OCI-LY7 (cell line): Measurements from ENCODE around the gene TAP1. TPM values are rescaled to one million over a fixed set of nuclear protein-coding genes. Genes with fewer than 3 reads are reported as not detected.
"Not testable (repeated sequence)": the region's sequence is repeated elsewhere in the genome, so short reads cannot be mapped to it uniquely, and the experiment has no call there.

Source experiments
- BruUV-seq: library from RNA; stranded (reverse); fragments of 400-500 nt; replicated peaks from 2 replicates; lab custom pipeline; 2021; lab: Mats Ljungman, UMichigan
- CTCF ChIA-PET: fragments of 300-600 bp; sonication (Branson Sonifier 250); formaldehyde crosslinking; loops from one replicate; lab custom pipeline; 2022; ENCODE audit warnings: antibody characterized with exemption; ENCODE audit not compliant: unreplicated experiment; lab: Charles Lee
- POLR2A ChIA-PET: fragments of 300-600 bp; sonication (Branson Sonifier 250); formaldehyde crosslinking; loops from one replicate; lab custom pipeline; 2022; ENCODE audit warnings: antibody characterized with exemption; lab: Charles Lee
- DNase-seq: peaks from one replicate; pipeline ENCODE4 v3.0.0-alpha.2; 2015; ENCODE audit warnings: low spot score
- H2AFZ ChIP-seq: fragments of 200-600 bp; sonication (generic), shearing (Covaris generic); 2 replicates; pipeline ENCODE4 v1.6.1; 2014; ENCODE audit warnings: mild to moderate bottlenecking, antibody characterized with exemption, low read length, moderate library complexity
- H3K27ac ChIP-seq: fragments of 200-600 bp; sonication (generic); 2 replicates; pipeline ENCODE4 v1.5.1; 2014; ENCODE audit warnings: mixed run types, low read depth, mild to moderate bottlenecking, moderate library complexity, low read length, inconsistent platforms; ENCODE audit not compliant: poor library complexity, severe bottlenecking
- H3K36me3 ChIP-seq: fragments of 200-600 bp; sonication (generic); 2 replicates; pipeline ENCODE4 v1.6.1; 2014; ENCODE audit warnings: mild to moderate bottlenecking, antibody characterized with exemption, low read length, moderate library complexity, mixed read lengths; ENCODE audit not compliant: insufficient read depth
- H3K4me1 ChIP-seq: fragments of 200-600 bp; sonication (generic); 2 replicates; pipeline ENCODE4 v1.5.1; 2014; ENCODE audit warnings: mild to moderate bottlenecking, low read length; ENCODE audit not compliant: insufficient read depth, poor library complexity, severe bottlenecking
- H3K4me2 ChIP-seq: fragments of 200-600 bp; sonication (generic); 2 replicates; pipeline ENCODE4 v1.6.1; 2014; ENCODE audit warnings: mild to moderate bottlenecking, low read length
- H3K4me3 ChIP-seq: fragments of 200-600 bp; sonication (generic); 2 replicates; pipeline ENCODE4 v1.5.1; 2014; ENCODE audit warnings: mild to moderate bottlenecking, low read depth, low read length; ENCODE audit not compliant: poor library complexity, severe bottlenecking
- H3K79me2 ChIP-seq: fragments of 200-600 bp; sonication (generic); 2 replicates; pipeline ENCODE4 v1.6.1; 2016; ENCODE audit warnings: low read depth, mild to moderate bottlenecking, low read length, moderate library complexity, mixed read lengths; ENCODE audit not compliant: insufficient read depth
- H3K9me2 ChIP-seq: fragments of 200-600 bp; sonication (generic); 2 replicates; pipeline ENCODE4 v1.6.1; 2016; ENCODE audit warnings: mild to moderate bottlenecking, low read length, mixed read lengths; ENCODE audit not compliant: insufficient read depth
- H3K9me3 ChIP-seq: fragments of 200-600 bp; sonication (generic); 2 replicates; pipeline ENCODE4 v1.6.1; 2014; ENCODE audit warnings: mild to moderate bottlenecking, mixed run types, low read length, mixed read lengths
- H4K20me1 ChIP-seq: fragments of 200-600 bp; sonication (generic); 2 replicates; pipeline ENCODE4 v1.6.1; 2014; ENCODE audit warnings: mild to moderate bottlenecking, antibody characterized with exemption, low read length, moderate library complexity, mixed read lengths; ENCODE audit not compliant: insufficient read depth
- EZH2phosphoT487 ChIP-seq: fragments of 200-600 bp; sonication (generic); IDR thresholded peaks from 2 replicates; pipeline ENCODE4 v1.6.1; 2018; ENCODE audit warnings: low read depth, borderline replicate concordance, mild to moderate bottlenecking, mixed run types, antibody characterized with exemption, low read length, moderate library complexity, mixed read lengths
- intact Hi-C: fragments of 100-400 bp; cut with micrococcal nuclease; formaldehyde crosslinking; loops from one replicate; pipeline ENCODE4 v1.10.0; 2022; ENCODE audit not compliant: unreplicated experiment
- total RNA-seq, 2 experiments: library from RNA; depleted of rRNA in 1 of 2; stranded (reverse); fragments of >200 nt in 1 of 2; shearing (Covaris generic) in 1 of 2; gene quantifications; 2 replicates each; pipeline ENCODE4 v1.2.3, GENCODE V29; 2014 to 2022
- TF ChIP-seq, protein P1 (sequence below): fragments of 200-600 bp; sonication (generic); conservative IDR thresholded peaks from 2 replicates; pipeline ENCODE4 v1.5.1; 2014; ENCODE audit warnings: mild to moderate bottlenecking, antibody characterized with exemption, low read length, moderate library complexity, mixed read lengths

The TAP1 gene
- total RNA-seq, 2 experiments from 2014 or later = 66.3 to 85.9 TPM

DNA sequence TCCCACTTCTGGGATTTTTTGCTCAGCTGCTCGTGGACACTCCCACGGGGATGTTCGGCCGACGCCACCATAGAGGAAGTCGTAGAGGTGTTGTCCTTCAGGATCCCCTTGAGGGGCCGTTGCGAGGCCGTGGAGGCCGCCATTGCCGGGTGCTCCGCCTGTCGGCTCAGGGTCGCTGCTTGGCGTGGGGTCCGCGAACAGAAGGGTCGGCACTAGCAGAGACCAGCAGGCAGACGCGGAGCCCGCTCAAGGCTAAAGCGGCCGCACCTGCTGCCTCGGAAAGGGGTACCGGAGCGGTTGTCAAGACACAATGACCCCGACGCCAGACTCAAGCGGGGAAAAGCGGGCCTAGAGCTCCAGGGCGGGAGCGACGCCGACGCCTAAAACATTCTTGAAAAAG is 26.2 kb upstream of the TAP1 start:
- Histone ChIP-seq H3K4me2 (no peak overlapping the region), H3K9me2 (no peaks in the 10 kb centered on the region), H3K36me3 (no peaks in the 10 kb centered on the region), H3K4me3 (no peak overlapping the region), H3K9me3 (no peaks in the 10 kb centered on the region), H2AFZ (no peak overlapping the region), H3K4me1 (peaks cover 9% of the 10 kb centered on the region), H3K79me2 (no peaks in the 10 kb centered on the region), H4K20me1 (no peaks in the 10 kb centered on the region), H3K27ac (no peak overlapping the region)
- no peak for DNase-seq
- intact Hi-C loops = no loop called here
- POLR2A ChIA-PET = interaction anchor here (1.0 kb wide), 1 partner anchor 53 kb away, joined by 3 read pairs; no protein-coding TSS in a partner anchor
- BruUV-seq = no TSS peak
- TF ChIP-seq, protein P1, sequence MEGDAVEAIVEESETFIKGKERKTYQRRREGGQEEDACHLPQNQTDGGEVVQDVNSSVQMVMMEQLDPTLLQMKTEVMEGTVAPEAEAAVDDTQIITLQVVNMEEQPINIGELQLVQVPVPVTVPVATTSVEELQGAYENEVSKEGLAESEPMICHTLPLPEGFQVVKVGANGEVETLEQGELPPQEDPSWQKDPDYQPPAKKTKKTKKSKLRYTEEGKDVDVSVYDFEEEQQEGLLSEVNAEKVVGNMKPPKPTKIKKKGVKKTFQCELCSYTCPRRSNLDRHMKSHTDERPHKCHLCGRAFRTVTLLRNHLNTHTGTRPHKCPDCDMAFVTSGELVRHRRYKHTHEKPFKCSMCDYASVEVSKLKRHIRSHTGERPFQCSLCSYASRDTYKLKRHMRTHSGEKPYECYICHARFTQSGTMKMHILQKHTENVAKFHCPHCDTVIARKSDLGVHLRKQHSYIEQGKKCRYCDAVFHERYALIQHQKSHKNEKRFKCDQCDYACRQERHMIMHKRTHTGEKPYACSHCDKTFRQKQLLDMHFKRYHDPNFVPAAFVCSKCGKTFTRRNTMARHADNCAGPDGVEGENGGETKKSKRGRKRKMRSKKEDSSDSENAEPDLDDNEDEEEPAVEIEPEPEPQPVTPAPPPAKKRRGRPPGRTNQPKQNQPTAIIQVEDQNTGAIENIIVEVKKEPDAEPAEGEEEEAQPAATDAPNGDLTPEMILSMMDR = no peak
- TF ChIP-seq EZH2phosphoT487 = no peak
- CTCF ChIA-PET = no interaction called here

GRCh38 chr6:32876603-32877002 is 23.1 kb upstream of the TAP1 start:
- H3K4me2 ChIP-seq = no peak overlapping the region
- H3K9me3 ChIP-seq = no peaks in the 10 kb centered on the region
- TF ChIP-seq, protein P1 = no peak
- no peak for TF ChIP-seq EZH2phosphoT487
- no peaks in the 10 kb centered on the region for H3K9me2 ChIP-seq
- no TSS peak for BruUV-seq
- ChIA-PET CTCF (no interaction called here), POLR2A (no interaction called here)
- DNase-seq = no peak
- peaks cover 4% of the 10 kb centered on the region for H3K4me1 ChIP-seq
- no peak overlapping the region for H3K27ac ChIP-seq
- no peak overlapping the region for H2AFZ ChIP-seq
- no peaks in the 10 kb centered on the region for H3K79me2 ChIP-seq
- intact Hi-C loops = no loop called here
- no peak overlapping the region for H3K4me3 ChIP-seq
- H3K36me3 ChIP-seq = no peaks in the 10 kb centered on the region
- H4K20me1 ChIP-seq = no peaks in the 10 kb centered on the region

DNA sequence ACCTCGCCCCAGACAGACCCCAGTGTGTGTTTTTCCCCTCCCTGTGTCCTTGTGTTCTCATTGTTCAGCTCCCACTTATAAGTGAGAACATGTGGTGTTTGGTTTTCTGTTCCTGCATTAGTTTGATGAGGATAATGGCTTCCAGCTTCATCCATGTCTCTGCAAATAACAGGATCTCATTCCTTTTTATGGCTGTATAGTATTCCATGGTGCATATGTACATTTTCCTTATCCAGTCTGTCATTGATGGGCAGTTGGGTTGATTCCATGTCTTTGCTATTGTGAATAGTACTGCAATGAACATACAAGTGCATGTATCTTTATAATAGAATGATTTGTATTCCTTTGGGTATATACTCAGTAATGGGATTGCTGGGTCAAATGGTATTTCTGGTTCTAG is 20.4 kb upstream of the TAP1 start:
- CTCF ChIA-PET, BruUV-seq, H3K9me3 ChIP-seq, DNase-seq, H3K79me2 ChIP-seq, H4K20me1 ChIP-seq, H3K36me3 ChIP-seq, H3K9me2 ChIP-seq, H3K4me2 ChIP-seq, H3K4me3 ChIP-seq, H2AFZ ChIP-seq, H3K27ac ChIP-seq, intact Hi-C loops, H3K4me1 ChIP-seq: not testable (repeated sequence)
- POLR2A ChIA-PET = interaction anchor here (0.7 kb wide), 1 partner anchor 84 kb away, joined by 3 read pairs; no protein-coding TSS in a partner anchor
